GM19452 (cell line): ENCODE data around the gene RPP14.
"Not testable (repeated sequence)": the region's sequence is repeated elsewhere in the genome, so short reads cannot be mapped to it uniquely, and the experiment has no call there.

Experiments used
- ATAC-seq: cut with Tn5 transposase; IDR thresholded peaks from one replicate; pipeline ENCODE4 v1.9.1; 2021; ENCODE audit not compliant: unreplicated experiment

The RPP14 gene

GRCh38 chr3:58331593-58332152 is 25.6 kb downstream of the RPP14 start:
- no peak for ATAC-seq

DNA sequence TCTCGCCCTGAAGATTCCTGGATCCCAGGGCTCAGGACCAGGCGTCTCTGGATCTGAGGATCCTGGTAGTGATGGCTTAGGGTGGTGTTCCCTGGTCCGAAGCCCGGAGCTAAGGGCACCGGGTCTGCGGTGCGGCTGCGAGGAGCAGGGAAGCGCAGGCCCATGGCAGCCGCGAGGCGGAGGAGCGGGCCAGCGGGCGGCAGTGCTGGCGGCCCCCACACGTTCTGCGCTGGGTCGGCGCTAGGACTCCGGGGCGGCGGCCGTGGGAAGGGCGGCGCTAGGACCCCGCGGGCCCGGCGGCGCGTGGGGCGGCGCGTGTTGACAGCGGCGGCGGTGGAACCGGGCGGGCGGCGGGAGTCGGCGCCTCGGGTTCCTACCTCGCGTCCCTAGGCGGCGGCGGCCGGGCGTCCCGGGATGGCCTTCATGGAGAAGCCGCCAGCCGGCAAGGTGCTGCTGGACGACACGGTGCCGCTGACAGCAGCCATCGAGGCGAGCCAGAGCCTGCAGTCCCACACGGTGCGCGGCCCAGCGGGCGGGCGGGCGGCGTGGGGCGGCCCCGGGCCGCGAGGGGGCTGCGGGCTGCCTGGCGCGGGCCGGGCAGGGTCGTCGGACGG is 26.6 kb downstream of the RPP14 start, which contains the start of gene PXK:
Gene PXK, plus strand, starts transcription at position 318 of the 614 bp plus-strand sequence. Its CDS starts 97 bp downstream, at position 415.
- peak; percentile 91 for ATAC-seq

GRCh38 chr3:58333206-58334012 is 27.4 kb downstream of the RPP14 start:
- ATAC-seq, result peak; percentile 31

DNA sequence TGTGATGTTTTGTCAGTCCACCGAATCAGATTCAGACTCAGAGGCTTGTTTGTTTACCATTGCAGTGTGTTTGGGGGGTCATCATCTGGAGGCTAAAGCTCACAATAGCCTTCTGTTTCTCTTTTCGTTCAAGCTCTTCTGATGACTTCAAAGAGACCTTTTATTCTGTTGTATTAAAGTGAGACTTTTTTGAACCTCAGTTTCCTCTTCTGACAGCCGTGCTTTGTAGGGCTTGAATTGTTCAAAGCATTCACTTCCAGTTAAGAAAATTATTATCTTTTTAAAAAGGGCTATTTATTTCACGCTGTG is 27.9 kb downstream of the RPP14 start:
- no peak for ATAC-seq

DNA sequence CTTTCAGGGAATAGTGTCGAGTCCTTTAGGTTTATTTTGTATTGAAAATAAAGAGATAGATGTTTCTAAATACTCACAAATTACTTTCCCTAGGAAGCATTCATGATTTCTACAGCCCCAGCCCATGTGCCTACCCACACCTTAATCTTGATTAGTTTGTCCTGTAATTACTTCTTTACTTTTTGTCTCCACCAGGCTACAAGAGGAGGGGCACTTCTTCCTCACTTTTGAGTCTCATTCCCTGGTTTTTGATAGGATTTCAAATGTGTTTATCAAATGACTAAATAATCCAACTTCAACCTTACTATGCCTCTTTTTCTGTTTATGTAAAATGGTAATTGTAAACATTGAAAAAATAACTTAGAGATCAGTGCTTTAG is 28.4 kb downstream of the RPP14 start:
- ATAC-seq, result no peak

- ATAC-seq, result no peak
Observed at GRCh38 chr3:58335652-58335947, 29.6 kb downstream of the RPP14 start.

DNA sequence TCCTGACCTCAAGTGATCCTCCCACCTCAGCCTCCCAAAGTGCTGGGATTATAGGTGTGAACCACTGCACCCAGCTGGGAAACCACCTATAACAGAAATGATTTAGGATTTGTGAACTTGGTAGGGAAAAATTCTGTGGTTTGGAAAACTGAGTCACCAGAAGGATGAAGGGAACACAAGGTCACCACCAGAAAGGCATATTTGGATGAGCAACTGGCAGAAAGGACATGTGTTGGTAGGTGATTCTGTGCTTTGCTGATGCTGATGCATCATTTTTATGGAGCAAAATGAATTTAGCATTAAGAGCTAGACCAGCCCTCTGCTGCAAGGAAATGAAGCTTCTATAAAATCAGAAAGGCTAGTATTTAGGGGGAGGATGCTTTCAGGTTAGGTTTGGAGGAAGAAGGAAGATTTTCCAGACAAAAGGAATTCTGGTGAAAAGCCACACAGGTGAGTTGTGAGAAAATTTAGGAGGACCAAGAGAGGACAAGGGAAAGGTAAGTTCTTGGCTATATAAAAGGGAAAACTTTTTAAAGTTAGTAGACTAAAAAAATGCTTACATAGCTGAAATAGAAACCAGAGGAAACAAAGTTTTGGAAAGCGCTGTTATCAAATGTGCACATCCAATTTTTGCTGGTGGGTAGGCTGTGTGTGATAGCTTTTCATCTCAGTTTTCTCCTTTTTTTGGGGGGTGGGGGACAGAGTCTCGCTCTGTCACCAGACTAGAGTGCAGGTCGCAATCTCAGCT is 30.3 kb downstream of the RPP14 start:
- no peak for ATAC-seq

DNA sequence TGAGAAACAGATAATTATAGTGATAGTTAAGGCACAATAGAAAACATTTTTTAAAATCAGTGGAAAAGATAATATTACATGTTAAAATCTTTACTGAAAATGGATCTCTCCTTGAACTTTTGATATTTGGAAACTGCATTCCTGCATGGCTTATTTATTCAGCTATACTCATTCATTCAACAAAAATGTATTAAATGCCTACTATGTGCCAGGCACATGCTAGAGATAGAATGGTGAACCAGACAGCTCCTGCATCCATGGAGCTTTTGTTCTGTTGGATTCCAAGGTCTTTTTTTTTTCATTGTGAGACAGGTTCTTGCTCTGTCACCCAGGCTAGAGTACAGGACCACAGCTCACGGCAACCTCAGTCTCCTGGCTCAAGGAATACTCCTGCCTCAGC is 31.1 kb downstream of the RPP14 start:
- no peak for ATAC-seq

DNA sequence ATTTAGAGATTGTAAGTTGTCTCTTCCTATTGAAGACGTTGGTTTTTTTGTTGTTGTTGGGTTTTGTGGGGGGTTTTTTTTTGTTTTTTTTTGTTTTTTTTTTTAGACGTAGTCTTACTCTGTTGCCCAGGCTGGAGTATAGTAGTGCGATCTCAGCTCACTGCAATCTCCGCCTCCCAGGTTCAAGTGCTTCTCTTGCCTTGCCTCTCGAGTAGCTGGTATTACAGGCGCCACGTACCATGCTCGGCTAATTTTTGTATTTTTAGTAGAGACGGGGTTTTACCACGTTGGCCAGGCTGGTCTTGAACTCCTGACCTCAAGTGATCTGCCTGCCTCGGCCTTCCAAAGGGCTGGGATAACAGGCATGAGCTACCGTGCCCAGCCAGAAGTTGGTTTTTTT is 33.1 kb downstream of the RPP14 start:
- not testable (repeated sequence) for ATAC-seq

DNA sequence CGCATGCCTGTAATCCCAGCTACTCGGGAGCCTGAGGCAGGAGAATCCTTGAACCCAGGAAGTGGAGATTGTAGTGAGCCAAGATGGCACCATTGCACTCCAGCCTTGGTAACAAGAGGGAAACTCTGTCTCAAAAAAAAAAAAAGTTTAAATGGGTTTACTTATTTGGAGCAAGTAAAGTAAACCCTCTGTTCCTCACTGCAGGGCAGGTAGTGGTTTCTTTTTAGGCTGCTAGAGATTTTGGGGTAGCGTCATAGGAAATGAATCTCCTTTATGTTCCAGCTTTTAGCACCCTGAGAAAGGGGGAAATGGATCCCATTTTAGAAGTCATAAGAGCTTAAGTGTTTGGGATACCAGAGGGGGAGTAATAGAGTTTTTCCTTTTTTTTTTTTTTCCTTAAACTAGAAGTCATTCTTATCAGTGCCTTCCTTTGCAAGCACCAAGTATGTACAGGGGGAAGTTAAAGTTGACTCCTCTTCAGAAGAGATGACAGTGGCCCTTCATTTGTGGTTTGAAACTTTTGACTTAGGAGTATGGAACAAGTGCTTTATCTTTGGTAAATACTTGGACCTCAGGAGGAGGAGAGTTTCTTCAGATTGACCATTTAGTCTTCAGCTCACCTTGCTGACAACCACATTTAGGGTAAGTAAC is 34.7 kb downstream of the RPP14 start:
- no peak for ATAC-seq

GRCh38 chr3:58341376-58341775 is 35.3 kb downstream of the RPP14 start:
- no peak for ATAC-seq

- ATAC-seq, result no peak
Observed at GRCh38 chr3:58342676-58343075, 36.6 kb downstream of the RPP14 start.

GRCh38 chr3:58345457-58345856 is 39.4 kb downstream of the RPP14 start:
- ATAC-seq, result no peak

GRCh38 chr3:58346368-58346767 is 40.3 kb downstream of the RPP14 start:
- no peak for ATAC-seq

- no peak for ATAC-seq
Observed at GRCh38 chr3:58347984-58348383, 41.9 kb downstream of the RPP14 start.

- ATAC-seq, result peak; percentile 90
Observed at GRCh38 chr3:58349792-58350626, 44.0 kb downstream of the RPP14 start.

GRCh38 chr3:58350627-58351013 is 44.6 kb downstream of the RPP14 start:
- ATAC-seq, result peak; percentile 3

DNA sequence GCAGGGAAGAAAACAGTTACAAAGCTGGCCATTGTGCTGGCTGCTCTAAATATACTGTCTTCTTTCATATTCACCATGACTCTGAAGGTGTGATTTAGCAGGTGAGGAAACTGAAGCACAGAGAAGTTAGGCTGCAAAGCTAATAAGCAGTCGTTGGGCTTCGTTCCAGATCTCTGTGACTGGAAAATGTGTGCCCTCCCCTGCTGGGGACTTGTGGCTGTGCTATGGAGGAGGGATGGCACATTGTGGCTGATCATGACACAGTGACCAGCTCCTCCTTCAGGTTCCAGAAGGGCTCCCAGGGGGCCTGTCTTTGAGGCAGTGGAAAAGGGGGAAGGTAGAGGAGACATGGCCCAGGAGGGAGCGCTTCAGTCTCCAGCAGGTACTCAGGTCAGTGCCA is 45.9 kb downstream of the RPP14 start:
- ATAC-seq, result no peak

DNA sequence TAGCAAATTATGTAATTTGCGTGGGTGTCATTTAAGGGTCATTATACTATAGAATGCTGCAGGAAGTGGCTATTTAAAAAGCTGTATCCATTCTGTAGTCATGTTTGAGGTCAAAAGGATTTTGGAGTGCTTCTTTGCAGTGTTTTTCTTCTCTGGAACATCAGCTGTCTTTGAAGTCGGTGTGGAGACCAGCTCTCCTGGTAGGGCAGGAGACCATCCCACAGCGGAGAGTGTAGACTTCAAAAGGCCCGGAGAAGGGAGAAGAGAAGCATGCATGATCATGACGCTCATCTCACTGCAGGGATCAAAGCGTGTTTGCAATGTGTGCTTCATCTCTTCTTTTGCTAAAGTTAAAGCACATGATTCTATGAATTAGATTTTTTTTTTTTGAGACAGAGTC is 46.6 kb downstream of the RPP14 start:
- no peak for ATAC-seq

GRCh38 chr3:58353722-58354553 is 47.9 kb downstream of the RPP14 start:
- ATAC-seq, result no peak
